Cerebellar nuclear complex (tissue), 1 donor: ENCODE results near the gene ME3.
"Not testable (repeated sequence)": the region's sequence is repeated elsewhere in the genome, so short reads cannot be mapped to it uniquely, and the experiment has no call there.

Experiments
- DNase-seq, 2 experiments: peaks; one replicate each; lab custom pipeline; 2025; lab: John Stamatoyannopoulos, UW

Gene ME3

GRCh38 chr11:86427441-86427840, 245.0 kb downstream of the ME3 start:
- DNase-seq = no peak

GRCh38 chr11:86423488-86423887, 248.9 kb downstream of the ME3 start:
- DNase-seq = not testable (repeated sequence)

GRCh38 chr11:86422371-86422770, 250.0 kb downstream of the ME3 start:
- DNase-seq = no peak

GRCh38 chr11:86421946-86422345, 250.5 kb downstream of the ME3 start:
- no peak for DNase-seq

- DNase-seq = no peak
Observed at GRCh38 chr11:86418917-86419316, 253.5 kb downstream of the ME3 start.

GRCh38 chr11:86418513-86418912, 253.9 kb downstream of the ME3 start:
- DNase-seq = no peak

GRCh38 chr11:86418106-86418505, 254.3 kb downstream of the ME3 start:
- no peak for DNase-seq

- not testable (repeated sequence) for DNase-seq
Observed at GRCh38 chr11:86416951-86417350, 255.5 kb downstream of the ME3 start.

- no peak for DNase-seq
Observed at GRCh38 chr11:86416494-86416893, 255.9 kb downstream of the ME3 start.

GRCh38 chr11:86415026-86415425, 257.4 kb downstream of the ME3 start:
- DNase-seq = no peak

- no peak for DNase-seq
Observed at GRCh38 chr11:86414032-86414431, 258.4 kb downstream of the ME3 start.

- DNase-seq = no peak
Observed at GRCh38 chr11:86408845-86409244, 263.6 kb downstream of the ME3 start.

GRCh38 chr11:86403458-86403857, 269.0 kb downstream of the ME3 start:
- DNase-seq = no peak

GRCh38 chr11:86398106-86398505, 274.3 kb downstream of the ME3 start:
- no peak for DNase-seq

GRCh38 chr11:86397351-86397750, 275.1 kb downstream of the ME3 start:
- DNase-seq = no peak

- DNase-seq = no peak
Observed at GRCh38 chr11:86396396-86396795, 276.0 kb downstream of the ME3 start.

- DNase-seq = no peak
Observed at GRCh38 chr11:86395061-86395551, 277.3 kb downstream of the ME3 start.
